K562 (cell line): ENCODE data around the gene NEUROG3.

Source experiments
- BRCA1 ChIP-seq, 2 experiments: fragments of 450-650 bp in 1 of 2; sonication (generic) in 1 of 2; formaldehyde crosslinking in 1 of 2; IDR thresholded peaks; 2 replicates each; pipeline versions ENCODE4 v1.5.0 to v1.6.1; 2017 to 2020; ENCODE audit warnings: mild to moderate bottlenecking in 1 of 2, missing genetic modification reagents in 1 of 2
- HNRNPUL1 ChIP-seq: fragments of 200-400 bp; formaldehyde crosslinking; IDR thresholded peaks from 2 replicates; pipeline ENCODE4 v1.6.1; 2017; ENCODE audit warnings: low read length
- POLR2A ChIP-seq: fragments of 450-650 bp; conservative IDR thresholded peaks from 2 replicates; pipeline ENCODE4 v1.6.1; 2016
- SMARCA4 ChIP-seq: fragments of 450-650 bp; IDR thresholded peaks from 2 replicates; pipeline ENCODE4 v1.6.1; 2016
- ZNF133 ChIP-seq: fragments of 250-450 bp; sonication (Bioruptor Pico); IDR thresholded peaks from 2 replicates; pipeline ENCODE4 v1.4.0; 2020; ENCODE audit warnings: mild to moderate bottlenecking
- ZNF431 ChIP-seq: sonication (generic); formaldehyde crosslinking; IDR thresholded peaks from 2 replicates; pipeline ENCODE4 v1.8.0; 2022; ENCODE audit warnings: mild to moderate bottlenecking, missing genetic modification reagents
- TF ChIP-seq, protein P1 (sequence below), 3 experiments: IDR thresholded peaks in 2 of 3; conservative IDR thresholded peaks in 1 of 3; 2 replicates each; pipeline ENCODE4 v1.5.1; 2011 to 2012; ENCODE audit warnings: low read length in 3 of 3, mild to moderate bottlenecking in 3 of 3, control low read depth in 2 of 3, improper control_type of control experiment in 1 of 3, inconsistent platforms in 1 of 3, low read depth in 1 of 3, mixed read lengths in 1 of 3, moderate library complexity in 1 of 3; ENCODE audit not compliant: insufficient read depth in 2 of 3
- TF ChIP-seq, protein P2 (sequence below): fragments of 150-350 bp; conservative IDR thresholded peaks from 2 replicates; pipeline ENCODE4 v1.6.1; 2014; ENCODE audit warnings: low read length
- TF ChIP-seq, protein P3 (sequence below): sonication (generic); formaldehyde crosslinking; IDR thresholded peaks from 2 replicates; pipeline ENCODE4 v1.8.0; 2023; ENCODE audit warnings: mild to moderate bottlenecking, missing genetic modification reagents

DNA sequence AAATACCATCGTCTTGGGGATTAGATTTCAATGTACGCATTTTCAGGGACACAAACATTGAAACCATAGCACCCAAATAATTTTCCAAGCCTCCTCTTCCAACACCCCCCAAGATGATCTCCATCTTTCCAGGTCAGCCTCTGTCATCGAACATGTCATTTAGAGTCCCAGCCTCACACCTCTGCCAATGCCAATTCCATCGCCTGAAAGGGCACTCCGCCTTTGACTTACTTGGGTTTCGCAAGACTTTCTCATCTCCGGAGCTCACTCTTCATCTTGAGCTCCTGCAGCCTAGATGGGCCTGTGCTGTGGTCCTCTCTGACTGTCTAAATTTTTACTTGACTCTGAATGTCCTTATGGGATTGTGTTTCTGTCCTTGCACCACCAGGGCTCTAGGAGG, 46.4 kb upstream of the NEUROG3 start:
- TF ChIP-seq BRCA1 (IDR thresholded peaks at IDR 0.05) (no peak), BRCA1 (CRISPR knock-in tag; IDR thresholded peaks at IDR 0.05) (no peak), SMARCA4 (no peak), ZNF431 (no peak), POLR2A (no peak), ZNF133 (no peak), HNRNPUL1 (no peak)
- TF ChIP-seq, protein P1, sequence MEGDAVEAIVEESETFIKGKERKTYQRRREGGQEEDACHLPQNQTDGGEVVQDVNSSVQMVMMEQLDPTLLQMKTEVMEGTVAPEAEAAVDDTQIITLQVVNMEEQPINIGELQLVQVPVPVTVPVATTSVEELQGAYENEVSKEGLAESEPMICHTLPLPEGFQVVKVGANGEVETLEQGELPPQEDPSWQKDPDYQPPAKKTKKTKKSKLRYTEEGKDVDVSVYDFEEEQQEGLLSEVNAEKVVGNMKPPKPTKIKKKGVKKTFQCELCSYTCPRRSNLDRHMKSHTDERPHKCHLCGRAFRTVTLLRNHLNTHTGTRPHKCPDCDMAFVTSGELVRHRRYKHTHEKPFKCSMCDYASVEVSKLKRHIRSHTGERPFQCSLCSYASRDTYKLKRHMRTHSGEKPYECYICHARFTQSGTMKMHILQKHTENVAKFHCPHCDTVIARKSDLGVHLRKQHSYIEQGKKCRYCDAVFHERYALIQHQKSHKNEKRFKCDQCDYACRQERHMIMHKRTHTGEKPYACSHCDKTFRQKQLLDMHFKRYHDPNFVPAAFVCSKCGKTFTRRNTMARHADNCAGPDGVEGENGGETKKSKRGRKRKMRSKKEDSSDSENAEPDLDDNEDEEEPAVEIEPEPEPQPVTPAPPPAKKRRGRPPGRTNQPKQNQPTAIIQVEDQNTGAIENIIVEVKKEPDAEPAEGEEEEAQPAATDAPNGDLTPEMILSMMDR (IDR thresholded peaks at IDR 0.05 in 2 of 3, conservative IDR thresholded peaks at IDR 0.05 in 1 of 3; ENCODE audit: insufficient read depth in 2 of 3, low read depth in 1 of 3, low read length in 3 of 3), result no peak
- TF ChIP-seq, protein P2, sequence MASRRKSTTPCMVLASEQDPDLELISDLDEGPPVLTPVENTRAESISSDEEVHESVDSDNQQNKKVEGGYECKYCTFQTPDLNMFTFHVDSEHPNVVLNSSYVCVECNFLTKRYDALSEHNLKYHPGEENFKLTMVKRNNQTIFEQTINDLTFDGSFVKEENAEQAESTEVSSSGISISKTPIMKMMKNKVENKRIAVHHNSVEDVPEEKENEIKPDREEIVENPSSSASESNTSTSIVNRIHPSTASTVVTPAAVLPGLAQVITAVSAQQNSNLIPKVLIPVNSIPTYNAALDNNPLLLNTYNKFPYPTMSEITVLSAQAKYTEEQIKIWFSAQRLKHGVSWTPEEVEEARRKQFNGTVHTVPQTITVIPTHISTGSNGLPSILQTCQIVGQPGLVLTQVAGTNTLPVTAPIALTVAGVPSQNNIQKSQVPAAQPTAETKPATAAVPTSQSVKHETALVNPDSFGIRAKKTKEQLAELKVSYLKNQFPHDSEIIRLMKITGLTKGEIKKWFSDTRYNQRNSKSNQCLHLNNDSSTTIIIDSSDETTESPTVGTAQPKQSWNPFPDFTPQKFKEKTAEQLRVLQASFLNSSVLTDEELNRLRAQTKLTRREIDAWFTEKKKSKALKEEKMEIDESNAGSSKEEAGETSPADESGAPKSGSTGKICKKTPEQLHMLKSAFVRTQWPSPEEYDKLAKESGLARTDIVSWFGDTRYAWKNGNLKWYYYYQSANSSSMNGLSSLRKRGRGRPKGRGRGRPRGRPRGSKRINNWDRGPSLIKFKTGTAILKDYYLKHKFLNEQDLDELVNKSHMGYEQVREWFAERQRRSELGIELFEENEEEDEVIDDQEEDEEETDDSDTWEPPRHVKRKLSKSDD, result no peak
- TF ChIP-seq, protein P3, sequence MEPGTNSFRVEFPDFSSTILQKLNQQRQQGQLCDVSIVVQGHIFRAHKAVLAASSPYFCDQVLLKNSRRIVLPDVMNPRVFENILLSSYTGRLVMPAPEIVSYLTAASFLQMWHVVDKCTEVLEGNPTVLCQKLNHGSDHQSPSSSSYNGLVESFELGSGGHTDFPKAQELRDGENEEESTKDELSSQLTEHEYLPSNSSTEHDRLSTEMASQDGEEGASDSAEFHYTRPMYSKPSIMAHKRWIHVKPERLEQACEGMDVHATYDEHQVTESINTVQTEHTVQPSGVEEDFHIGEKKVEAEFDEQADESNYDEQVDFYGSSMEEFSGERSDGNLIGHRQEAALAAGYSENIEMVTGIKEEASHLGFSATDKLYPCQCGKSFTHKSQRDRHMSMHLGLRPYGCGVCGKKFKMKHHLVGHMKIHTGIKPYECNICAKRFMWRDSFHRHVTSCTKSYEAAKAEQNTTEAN (CRISPR knock-in tag), result no peak
